GM18517 (cell line): ENCODE measurements around the gene LTBP4.
"Not testable (repeated sequence)": the region's sequence is repeated elsewhere in the genome, so short reads cannot be mapped to it uniquely, and the experiment has no call there.

Source experiments
- ATAC-seq: cut with Tn5 transposase; IDR thresholded peaks from one replicate; pipeline ENCODE4 v1.9.1; 2021; ENCODE audit warnings: mild to moderate bottlenecking, moderate library complexity; ENCODE audit not compliant: unreplicated experiment

LTBP4 gene

DNA sequence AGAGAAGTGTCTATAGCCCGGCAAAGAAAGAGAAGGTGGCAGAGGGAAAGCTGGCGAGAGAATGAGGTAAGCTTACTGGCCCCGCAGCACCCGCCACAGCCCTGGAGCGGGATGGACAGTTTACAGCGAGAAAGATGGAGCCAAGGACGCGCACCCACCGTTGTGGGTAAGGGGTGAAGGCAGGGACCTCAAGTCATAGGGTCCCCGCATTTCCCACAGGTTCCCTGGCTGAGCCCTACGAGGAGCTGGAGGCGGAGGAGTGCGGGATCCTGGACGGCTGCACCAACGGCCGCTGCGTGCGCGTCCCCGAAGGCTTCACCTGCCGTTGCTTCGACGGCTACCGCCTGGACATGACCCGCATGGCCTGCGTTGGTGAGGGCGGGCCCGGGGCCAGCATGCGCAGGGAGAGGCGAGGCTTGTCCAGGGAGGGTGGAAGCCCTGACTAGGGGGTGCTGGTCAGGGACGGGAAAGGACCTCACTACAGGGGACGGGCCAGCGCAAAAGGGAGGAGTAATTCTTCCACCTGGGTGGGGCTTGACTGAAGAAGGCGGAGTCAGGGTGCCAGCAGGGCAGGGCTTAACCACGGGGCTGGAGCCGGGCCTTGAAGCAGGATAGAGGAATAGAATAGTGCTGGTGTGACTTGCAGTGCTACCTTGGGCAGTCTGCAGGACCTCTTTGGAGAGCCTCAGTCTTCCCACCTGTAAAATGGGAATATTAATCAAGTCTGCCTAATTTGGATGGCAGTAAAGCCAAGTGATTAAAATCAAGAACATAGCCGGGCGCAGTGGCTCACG lies 26.5 kb downstream of the LTBP4 start:
- ATAC-seq, result no peak

DNA sequence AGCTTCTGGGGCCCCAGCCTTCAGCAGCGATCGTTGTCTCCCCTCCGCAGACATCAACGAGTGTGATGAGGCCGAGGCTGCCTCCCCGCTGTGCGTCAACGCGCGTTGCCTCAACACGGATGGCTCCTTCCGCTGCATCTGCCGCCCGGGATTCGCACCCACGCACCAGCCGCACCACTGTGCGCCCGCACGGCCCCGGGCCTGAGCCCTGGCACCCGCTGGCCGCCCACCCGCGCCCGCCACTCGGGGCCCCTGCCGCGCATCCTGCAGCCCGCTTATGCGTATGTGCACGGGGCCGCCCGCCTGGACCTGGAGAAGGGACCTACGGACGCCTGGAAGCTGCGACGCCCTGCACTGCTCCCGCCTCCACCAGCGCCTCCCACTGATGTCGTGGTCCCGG lies 28.2 kb downstream of the LTBP4 start:
- ATAC-seq, result no peak

DNA sequence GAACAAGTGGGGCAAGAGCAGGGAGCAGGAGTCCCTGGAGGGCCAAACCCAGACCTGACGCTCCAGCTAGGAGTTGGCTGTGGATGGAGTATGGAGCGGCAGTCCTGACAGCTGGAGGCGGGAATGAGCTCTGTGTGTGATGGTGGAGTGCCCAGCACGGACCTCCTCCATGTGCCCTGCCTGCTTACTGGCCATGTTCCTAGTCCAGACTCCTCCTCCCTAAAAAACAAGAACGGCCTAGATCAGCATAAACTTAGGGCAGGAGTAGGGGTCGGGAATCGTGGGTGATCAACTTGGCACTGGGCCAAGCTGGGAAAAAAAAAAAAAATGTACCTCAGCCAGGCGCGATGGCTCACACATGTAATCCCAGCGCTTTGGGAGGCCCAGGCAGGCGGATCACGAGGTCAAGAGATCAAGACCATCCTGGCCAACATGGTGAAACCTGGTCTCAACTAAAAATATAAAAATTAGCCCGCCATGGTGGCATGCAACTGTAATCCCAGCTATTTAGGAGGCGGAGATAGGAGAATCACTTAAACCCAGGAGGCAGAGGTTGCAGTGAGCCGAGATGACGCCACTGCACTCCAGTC lies 29.5 kb downstream of the LTBP4 start:
- no peak for ATAC-seq

DNA sequence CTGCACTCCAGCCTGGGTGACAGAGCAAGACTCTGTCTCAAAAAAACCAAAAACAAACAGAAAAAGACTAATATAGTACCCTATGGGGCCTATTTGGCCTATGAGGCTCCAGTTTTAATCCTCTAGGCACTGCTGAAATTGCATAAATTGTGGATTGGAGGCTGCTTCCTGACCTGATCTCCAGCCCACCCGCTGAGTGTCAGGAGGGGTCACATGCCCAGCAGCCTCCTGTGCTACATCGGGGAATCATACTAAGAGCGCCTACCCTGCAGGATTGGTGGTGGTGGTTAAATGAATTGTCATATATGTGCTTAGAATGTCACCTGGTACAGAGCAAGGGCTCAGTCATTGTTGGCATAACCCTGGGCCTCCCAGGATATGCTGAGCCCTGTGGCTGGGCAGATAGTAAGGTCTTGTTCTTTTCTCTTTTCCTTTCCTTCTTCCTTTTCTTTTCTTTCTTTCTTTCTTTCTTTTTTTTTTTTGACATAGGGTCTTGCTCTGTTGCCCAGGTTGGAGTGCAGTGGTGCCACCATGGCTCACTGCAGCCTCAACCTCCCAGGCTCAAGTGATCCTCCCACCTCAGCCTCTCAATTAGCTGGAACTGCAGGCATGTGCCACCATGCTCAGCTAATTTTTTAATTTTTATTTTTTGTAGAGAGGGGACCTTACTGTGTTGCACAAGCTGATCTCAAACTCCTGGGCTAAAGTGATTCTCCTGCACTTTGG lies 31.3 kb downstream of the LTBP4 start:
- no peak for ATAC-seq

DNA sequence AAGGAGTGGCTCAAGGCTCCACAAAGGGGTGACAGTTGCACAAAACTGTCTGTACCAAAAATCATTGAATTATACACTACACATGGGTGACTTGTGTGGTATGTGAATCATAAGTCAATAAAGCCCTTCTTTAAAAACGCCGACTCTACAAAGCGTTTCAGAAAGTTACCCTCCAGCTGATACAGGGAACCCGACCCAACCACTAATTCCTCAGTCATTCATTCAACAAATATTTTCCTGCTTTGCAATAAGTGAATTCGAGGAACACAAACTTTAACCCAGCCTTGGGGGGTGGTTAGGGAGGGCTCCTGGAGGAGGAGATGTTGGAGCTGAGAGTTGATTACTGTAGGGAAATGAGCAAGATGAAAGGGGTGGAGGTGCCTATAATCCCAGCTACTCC lies 32.0 kb downstream of the LTBP4 start:
- ATAC-seq, result no peak

DNA sequence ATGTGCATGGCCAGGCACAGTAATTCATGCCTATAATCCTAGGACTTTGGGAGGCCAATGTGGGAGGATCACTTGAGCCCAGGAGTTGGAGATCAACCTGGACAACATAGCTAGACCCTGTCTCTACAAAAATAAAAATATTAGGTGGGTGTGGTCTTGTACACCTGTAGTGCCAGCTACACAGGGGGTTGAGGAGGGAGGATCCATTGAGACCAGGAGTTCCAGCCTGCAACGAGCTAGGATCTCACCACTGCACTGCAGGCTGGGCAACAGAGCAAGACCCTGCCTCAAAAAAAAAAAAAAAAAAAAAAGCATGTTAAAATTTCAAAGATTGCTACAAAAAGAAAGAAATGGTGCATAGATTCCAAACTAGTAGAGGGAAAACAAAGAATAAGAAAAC lies 37.2 kb downstream of the LTBP4 start:
- ATAC-seq, result no peak

DNA sequence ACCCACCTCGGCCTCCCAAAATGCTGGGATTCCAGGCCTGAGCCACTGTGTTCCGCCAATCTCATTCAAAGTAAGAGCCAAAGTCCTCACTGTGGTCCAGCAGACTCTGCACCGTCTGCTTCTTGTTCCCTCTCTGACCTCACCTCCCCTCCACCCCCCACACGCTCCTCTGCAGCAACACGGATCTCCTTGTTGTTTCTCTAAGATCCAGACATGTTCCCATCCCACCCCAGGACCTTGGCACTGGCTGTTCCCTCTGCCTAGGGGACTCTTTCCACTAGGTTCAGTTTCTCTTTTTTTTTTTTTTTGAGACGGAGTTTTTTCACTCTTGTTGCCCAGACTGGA lies 38.4 kb downstream of the LTBP4 start:
- no peak for ATAC-seq

DNA sequence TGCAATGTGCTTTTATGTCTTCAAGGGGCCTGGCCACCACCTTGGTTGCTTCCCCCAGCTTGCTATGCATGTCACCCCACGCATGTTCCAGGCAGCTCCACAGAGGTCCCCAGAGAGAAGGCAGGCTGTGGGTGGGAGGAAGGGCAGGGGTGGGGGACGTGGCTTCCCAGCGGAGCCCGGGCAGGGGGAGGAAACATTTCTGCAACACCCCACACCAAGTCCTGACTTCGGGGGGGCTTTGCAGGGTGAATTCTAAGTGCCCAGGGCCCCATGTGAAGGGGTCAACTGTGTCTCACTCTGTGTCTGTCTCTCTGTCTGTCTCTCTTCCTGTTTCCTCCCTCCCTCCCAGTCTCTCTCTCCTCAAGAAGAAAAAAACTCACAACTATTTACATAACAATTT lies 39.6 kb downstream of the LTBP4 start:
- no peak for ATAC-seq

DNA sequence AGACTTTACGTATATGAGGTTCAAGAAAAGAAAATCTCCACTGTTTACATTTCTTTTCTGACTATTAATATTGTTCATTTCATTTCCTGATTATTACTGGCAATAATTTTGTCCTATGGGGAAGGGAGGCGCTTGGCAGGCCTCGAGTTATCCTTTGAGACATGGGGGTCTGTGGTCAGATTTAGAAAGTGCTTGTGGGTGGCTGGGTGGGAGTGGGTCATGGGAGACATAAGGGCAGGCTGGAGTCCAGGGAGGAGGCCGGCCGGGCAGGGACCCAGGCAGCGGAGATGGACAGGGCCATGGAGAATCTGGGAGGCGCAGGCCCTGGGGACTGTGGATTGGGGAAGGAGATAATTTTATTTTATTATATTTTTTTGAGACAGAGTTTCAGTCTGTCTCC lies 40.1 kb downstream of the LTBP4 start:
- no peak for ATAC-seq

DNA sequence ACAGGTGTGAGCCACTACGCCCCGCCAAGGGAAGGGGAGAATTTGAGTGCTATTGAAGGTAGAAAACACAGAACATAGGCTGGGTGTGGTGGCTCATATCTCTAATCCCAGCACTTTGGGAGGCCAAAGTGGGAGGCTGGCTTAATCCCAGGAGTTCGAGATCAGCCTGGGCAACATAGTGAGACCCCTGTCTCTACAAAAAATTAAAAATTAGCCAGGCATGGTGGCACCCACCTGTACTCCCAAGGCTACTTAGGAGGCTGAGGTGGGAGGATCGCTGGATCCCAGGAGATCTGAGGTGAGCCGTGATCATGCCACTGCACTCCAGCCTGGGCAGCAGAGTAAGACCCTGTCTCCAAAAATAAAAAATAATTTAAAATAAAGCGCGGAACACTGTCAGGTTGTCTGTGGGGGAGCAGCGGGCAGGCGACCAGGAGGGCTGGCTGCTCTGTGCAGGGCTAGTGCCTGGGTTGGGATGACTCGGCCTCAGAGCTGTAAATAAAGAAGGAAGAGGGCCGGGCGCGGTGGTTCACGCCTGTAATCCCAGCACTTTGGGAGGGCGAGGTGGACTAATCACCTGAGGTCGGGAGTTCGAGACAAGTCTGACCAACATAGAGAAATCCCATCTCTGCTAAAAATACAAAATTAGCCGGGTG lies 41.0 kb downstream of the LTBP4 start:
- ATAC-seq, result no peak

DNA sequence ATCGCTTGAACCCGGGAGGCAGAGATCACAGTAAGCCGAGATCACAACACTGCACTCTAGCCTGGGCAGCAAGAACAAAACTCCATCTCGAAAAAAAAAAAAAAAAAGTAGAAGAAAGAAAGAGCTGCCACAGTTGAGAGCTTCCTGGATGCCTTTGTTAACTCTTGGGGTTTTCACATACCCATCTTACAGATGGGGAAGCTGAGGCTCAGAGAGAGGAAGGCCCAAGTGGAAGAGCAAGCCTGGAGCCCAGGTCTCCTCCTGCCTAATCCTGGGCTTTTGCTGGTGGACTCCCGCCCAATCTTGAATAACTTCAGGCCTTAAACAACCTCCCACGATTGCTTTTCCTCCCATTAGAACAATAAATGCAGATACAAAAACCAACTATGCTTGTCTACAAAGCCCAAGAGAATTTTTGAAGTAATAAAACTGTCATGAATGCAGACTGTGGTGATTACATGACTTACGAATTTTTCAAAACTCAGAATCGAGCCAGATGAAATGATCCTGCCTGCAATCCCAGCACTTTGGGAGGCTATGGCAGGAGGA lies 41.7 kb downstream of the LTBP4 start:
- ATAC-seq, result no peak

DNA sequence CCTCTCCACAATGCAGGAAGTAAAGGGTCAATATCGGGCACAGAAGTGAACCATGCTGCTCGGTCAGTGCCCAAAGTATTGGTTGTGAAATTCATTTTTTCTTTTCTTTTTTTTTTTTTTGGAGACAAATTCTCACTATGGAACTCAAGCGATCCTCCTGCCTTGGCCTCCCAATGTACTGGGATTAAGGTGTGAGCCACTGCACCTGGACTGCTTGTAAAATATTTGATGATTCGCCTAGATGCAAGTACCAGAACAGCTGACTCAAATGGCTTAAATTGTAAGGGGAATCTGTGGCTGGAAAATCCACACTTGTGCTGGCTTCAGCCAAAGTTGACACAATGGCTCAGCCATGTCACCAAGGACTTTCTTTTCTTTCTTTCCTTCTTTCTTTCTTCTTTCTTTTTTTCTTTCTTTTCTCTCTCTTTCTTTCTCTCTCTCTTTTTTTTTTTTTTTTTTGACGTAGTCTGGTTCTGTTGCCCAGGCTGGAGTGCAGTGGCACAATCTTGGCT lies 45.6 kb downstream of the LTBP4 start:
- no peak for ATAC-seq

DNA sequence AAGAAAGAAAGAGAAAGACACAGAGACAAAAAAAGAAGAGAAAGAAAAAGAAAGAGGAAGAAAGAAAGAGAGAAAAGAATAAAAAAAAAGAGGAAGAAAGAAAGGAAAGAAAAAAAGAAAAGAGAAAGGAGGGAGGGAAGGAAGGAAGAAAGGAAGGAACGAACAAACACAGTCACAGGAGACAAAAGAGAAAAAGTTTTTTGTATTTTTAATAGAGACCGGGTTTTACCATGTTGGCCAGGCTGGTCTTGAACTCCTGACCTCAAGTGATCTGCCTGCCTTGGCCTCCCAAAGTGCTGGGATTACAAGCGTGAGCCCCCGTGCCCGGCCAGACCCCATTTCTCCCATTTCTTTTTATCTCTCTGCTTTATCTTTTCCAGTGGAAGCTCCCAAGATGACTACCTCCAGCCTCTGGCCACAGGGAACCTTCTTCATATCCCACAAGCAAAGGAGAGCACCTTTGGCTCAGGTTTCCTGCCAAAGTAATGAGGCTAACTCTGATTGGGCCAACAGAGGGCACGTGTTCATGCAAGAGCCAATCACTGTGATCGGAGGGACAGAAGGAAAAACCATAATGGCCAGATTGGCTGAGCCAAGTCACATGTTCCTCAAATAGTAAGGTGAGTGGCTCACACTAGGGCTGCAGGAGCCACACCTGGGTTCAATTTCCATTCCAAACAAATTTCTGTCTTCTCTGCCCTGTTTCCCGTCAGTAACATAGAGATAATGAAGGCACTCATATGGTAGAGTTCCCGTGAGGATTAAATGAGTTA lies 48.9 kb downstream of the LTBP4 start:
- not testable (repeated sequence) for ATAC-seq

DNA sequence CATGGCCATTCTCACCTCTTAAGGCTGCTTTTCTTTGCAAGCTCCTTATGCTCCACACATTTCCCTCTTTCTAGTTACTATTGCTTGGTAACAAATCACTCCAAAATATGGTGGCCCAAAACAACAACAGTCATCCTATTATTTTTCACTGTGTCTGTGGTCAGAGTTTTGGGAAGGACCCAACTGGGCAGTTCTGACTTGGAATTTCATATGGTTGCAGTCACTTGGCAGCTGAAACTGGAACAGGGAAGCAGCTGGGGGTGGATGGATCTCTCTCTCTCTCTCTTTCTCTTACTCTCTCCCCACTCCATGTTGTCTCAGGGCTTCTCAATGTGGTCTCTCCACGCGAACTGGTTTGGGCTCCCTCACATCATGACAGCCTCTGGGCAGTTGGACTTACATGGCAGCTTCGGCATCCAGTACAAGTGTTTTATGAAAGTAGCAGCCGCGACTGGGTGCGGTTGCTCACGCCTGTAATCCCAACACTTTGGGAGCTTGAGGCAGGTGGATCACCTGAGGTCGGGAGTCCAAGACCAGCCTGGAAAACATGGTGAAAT lies 49.7 kb downstream of the LTBP4 start:
- no peak for ATAC-seq

DNA sequence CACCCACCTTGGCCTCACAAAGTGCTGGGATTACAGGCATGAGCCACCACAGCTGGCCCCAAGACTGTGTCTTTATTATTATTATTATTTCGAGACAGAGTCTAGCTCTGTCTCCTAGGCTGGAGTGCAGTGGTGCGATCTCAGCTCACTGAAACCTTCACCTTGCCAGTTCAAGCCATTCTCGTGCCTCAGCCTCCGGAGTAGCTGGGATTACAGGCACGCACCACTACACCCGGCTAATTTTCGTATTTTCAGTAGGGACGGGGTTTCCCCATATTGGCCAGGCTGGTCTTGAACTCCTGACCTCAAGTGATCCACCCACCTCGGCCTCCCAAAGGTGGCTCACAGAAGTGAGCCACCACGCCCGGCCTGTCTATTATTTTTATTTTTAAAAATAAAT lies 51.1 kb downstream of the LTBP4 start:
- not testable (repeated sequence) for ATAC-seq

DNA sequence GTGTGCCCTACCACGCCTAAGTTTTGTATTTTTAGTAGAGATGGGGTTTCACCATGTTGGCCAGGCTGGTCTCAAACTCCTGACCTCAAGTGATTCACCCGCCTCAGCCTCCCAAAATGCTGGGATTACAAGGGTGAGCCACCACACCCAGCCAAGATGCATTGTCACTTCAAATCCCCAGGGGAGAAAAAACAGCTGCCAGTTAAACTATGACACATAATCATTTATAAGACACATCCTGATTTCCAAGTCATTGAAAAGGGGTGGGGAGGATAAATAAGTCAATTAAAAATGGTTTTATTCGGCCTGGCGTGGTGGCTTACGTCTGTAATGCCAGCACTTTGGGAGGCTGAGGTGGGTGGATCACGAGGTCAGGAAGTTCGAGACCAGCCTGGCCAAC lies 54.5 kb downstream of the LTBP4 start:
- not testable (repeated sequence) for ATAC-seq

DNA sequence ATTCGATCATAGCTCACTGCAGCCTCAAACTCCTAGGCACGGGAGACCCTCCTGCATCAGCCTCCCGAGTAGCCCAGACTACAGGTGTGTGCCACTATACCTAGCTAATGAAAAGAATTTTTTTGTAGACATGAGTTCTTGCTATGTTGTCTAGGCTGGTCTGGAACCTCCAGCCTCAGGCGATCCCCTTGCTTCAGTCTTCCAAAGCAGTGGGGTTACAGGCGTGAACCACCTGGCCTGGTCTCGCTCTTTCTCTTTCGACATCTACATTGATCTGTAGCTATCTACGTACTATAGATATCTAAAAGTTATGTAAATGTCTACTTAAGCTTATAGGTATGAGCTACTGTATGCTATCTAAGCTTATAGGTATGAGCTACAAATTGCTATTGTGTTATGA lies 56.9 kb downstream of the LTBP4 start:
- ATAC-seq, result no peak

DNA sequence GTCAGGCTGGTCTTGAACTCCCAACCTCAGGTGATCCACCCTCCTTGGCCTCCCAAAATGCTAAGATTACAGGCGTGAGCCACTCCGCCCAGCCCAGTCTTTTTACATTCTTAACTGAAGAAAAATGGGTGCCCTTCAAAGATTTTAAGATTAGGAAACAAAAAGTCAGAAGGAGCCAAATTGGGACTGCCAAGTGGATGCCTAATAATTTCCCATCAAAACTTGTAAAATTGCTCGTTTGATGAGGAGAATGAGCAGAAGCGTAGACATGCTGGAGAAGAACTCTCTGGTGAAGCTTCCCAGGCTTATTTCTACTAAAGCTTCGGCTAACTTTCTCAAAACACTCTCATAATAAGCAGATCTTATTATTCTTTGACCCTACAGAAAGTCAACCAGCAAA lies 57.9 kb downstream of the LTBP4 start:
- ATAC-seq, result no peak

DNA sequence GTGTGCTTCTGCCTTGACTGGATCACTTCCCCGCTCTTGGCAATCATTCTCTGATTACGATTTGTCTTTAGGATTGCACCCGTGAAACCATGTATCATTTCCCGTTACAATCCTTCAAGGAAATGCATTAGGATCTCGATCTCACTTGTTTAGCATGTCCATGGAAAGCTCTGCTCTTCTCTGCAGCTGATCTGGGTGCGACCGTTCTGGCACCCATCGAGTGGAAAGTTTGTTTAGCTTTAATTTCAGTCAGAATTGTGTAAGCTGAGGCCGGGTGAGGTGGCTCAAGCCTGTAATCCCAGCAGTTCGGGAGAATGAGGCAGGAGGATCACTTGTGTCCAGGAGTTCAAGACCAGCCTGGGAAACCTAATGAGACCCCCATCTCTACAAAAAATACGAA lies 58.4 kb downstream of the LTBP4 start:
- ATAC-seq, result no peak

DNA sequence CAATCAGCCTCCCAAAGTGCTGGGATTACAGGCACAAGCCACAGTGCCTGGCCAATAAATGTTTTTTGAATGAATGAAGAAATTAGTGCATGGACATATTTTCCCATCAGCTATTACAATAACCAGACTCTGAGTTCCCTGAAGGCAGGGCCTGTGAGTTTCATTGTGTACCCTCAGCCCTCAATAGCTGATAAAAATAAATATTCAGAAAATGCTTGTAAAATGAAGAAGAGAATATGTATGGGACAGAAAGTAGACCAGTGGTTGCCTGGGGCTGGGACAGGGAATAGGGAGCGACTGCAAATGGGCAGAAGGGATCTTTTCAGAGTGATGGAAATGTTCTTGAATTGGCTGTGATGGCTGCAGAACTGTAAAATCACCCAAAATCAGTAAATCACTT lies 60.4 kb downstream of the LTBP4 start:
- ATAC-seq, result no peak
